Thyroid gland (tissue), 4 donors: ENCODE measurements around the gene PAK2.

Experiments used
- CTCF ChIP-seq, 6 experiments: fragments of 200-600 bp in 3 of 6; fragments of 450-650 bp in 3 of 6; sonication (generic) in 3 of 6; IDR thresholded peaks; one replicate each; pipeline ENCODE4 v1.5.1; 2016 to 2019; ENCODE audit warnings: antibody characterized with exemption in 6 of 6, mild to moderate bottlenecking in 2 of 6, inconsistent platforms in 1 of 6, moderate library complexity in 1 of 6
- POLR2A ChIP-seq, 2 donors: fragments of 450-650 bp; IDR thresholded peaks; one replicate each; pipeline ENCODE4 v1.6.1; 2017; ENCODE audit warnings: antibody characterized with exemption in 2 of 2, mild to moderate bottlenecking in 2 of 2, moderate library complexity in 1 of 2

DNA sequence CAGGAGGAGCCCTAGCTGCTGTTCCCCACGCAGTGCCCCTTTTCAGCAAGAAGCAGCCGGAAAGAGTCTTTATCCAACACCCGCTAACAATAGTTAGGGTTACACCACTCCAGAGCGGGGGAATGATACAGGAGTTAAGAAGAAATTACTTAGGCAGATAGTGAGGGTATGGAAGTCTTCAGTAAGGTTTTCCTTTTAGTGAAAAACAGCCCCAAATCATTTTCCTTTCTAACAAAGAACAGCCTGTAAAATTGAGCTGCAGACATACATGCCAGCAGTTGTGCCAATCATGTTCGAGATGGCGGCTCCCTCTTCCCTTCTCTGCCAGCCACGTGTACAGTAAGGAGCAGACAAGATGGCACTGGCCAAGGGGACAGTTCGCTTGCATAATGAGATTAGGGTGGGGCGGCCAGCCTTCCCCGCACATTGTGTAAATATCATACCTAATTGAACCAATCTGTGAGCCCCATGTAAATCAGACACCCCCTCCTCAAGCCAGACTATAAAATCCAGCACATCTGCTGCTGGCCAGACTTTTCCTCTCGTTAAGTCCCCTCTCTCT is 109.6 kb downstream of the PAK2 start:
- no peak for TF ChIP-seq CTCF (IDR thresholded peaks at IDR 0.05)
- TF ChIP-seq POLR2A (IDR thresholded peaks at IDR 0.05) = no peak
